Sigmoid colon (tissue), 4 donors: ENCODE measurements around the gene OPCML.

ENCODE experiments used
- EP300 ChIP-seq, 4 donors: sonication (generic); formaldehyde crosslinking; IDR thresholded peaks; one replicate each; pipeline ENCODE4 v1.6.1; 2017; ENCODE audit warnings: antibody characterized with exemption in 4 of 4
- POLR2A ChIP-seq, 2 donors: fragments of 450-650 bp; IDR thresholded peaks; one replicate each; pipeline ENCODE4 v1.6.1; 2016; ENCODE audit warnings: antibody characterized with exemption in 2 of 2, mild to moderate bottlenecking in 2 of 2, moderate library complexity in 2 of 2
- POLR2AphosphoS5 ChIP-seq, 4 donors: sonication (generic); formaldehyde crosslinking; IDR thresholded peaks; one replicate each; pipeline ENCODE4 v1.6.1; 2017; ENCODE audit warnings: antibody characterized with exemption in 4 of 4
- TF ChIP-seq, protein P1 (sequence below), 4 experiments: fragments of 450-650 bp in 3 of 4; fragments of 200-600 bp in 1 of 4; IDR thresholded peaks; one replicate each; pipeline ENCODE4 v1.5.1; 2016 to 2019; ENCODE audit warnings: antibody characterized with exemption in 4 of 4, mild to moderate bottlenecking in 3 of 4, moderate library complexity in 2 of 4

DNA sequence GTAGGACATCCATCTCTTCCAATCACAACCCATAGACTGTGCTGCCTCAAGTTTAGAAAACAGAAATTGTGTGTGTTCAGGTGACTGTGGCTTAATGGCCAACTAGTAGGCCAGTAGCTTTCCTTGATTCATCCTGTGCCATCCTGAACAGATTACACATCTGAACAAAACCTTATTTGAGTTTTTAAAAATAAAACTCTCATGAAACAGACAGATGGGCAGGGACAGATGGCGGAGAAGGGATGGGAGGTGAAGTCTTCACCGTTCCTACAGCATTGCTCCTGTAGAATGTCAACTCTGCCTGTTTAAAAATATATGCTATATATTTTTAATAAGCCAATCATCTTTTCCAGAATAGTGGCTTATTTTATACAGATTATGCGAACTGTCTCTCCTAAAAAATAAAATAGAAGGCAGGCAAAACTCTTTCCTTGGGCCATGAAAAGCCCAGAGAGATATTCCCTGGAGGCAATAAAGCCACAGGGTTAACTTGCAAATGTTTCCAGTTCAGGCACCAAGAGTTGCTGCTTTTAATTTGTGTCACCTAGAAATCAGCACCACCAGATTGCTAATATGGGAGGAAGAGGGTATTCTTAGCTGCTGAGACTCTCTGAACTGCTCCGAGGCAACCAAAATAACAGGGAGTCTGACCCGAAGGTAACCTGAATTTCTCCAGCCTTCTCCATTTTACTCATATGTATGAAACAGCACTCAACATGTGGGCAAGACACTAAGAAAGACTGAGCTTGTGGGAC, 861.2 kb downstream of the OPCML start:
- TF ChIP-seq POLR2A (IDR thresholded peaks at IDR 0.05) (no peak), POLR2AphosphoS5 (IDR thresholded peaks at IDR 0.05) (no peak), EP300 (IDR thresholded peaks at IDR 0.05) (no peak)
- TF ChIP-seq, protein P1, sequence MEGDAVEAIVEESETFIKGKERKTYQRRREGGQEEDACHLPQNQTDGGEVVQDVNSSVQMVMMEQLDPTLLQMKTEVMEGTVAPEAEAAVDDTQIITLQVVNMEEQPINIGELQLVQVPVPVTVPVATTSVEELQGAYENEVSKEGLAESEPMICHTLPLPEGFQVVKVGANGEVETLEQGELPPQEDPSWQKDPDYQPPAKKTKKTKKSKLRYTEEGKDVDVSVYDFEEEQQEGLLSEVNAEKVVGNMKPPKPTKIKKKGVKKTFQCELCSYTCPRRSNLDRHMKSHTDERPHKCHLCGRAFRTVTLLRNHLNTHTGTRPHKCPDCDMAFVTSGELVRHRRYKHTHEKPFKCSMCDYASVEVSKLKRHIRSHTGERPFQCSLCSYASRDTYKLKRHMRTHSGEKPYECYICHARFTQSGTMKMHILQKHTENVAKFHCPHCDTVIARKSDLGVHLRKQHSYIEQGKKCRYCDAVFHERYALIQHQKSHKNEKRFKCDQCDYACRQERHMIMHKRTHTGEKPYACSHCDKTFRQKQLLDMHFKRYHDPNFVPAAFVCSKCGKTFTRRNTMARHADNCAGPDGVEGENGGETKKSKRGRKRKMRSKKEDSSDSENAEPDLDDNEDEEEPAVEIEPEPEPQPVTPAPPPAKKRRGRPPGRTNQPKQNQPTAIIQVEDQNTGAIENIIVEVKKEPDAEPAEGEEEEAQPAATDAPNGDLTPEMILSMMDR (IDR thresholded peaks at IDR 0.05): no peak
